NCI-H1436 treated with DMSO at 0.1 percent for 48 hours (cell line): ENCODE measurements around the gene RBPMS2.

ENCODE experiments used
- DNase-seq: peaks from one replicate; lab custom pipeline; 2025; lab: John Stamatoyannopoulos, UW

Gene RBPMS2

GRCh38 chr15:64731012-64731804 is 44.2 kb downstream of the RBPMS2 start:
- DNase-seq = peak; percentile 28

- DNase-seq = no peak
Observed at GRCh38 chr15:64730151-64730550, 45.2 kb downstream of the RBPMS2 start.

- no peak for DNase-seq
Observed at GRCh38 chr15:64720188-64720587, 55.2 kb downstream of the RBPMS2 start.

DNA sequence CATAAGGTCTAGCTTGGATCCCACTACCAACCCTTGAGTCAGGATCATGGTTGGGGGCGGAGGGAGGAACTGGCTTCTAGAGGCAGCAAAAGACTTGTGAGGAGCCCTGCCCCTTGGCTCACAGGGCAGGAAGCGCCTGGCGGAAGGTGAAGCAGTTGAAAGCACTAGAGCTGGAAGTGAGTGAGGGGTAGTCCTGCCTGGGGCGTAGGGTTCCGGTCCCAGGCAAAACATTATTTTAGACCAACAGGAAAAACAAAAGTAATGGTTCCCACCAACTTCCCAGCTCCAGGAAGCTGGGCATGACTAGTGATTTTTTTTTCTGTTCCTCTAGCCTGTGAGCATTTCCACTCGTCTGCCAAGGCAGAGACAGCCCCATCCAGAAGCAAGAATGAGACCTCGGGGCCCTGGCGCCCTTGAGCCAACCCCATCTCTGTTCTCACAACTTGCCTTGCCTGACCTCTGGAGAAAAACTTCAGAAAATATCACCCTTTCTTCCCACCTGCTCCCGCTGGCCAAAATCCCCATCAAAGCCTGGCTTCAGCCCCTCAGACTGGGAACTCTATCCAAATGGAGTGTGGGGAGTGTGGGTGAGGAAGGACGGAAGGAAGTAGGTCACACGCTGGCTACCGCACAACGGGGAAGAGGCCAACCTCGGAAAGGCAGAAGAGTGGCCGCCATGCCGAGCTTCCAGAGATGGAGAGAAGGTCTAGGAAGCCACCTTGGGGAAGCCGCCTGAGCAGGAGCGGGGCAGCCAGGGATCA is 57.5 kb downstream of the RBPMS2 start:
- DNase-seq = no peak

- DNase-seq = no peak
Observed at GRCh38 chr15:64717130-64717529, 58.3 kb downstream of the RBPMS2 start.

DNA sequence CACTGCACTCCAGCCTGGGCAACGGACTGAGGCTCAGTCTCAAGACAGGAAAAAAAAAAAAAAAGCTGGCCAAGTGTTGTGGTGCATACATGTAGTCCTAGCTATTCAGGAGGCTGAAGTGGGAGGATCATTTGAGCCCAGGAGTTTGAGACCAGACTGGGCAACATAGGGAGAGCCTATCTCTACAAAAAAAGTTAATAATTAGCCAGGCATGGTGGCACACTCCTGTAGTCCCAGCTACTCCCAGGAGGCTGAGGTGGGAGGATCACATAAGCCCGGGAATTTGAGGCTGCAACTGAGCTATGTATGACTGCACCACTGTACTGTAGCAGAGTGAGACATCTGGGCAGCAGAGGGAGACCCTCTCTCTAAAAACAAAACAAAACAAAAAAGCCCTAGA is 58.9 kb downstream of the RBPMS2 start:
- no peak for DNase-seq

GRCh38 chr15:64713592-64713991 is 61.8 kb downstream of the RBPMS2 start:
- no peak for DNase-seq

- no peak for DNase-seq
Observed at GRCh38 chr15:64712353-64712752, 63.0 kb downstream of the RBPMS2 start.

GRCh38 chr15:64710676-64711428 is 64.5 kb downstream of the RBPMS2 start:
- no peak for DNase-seq

DNA sequence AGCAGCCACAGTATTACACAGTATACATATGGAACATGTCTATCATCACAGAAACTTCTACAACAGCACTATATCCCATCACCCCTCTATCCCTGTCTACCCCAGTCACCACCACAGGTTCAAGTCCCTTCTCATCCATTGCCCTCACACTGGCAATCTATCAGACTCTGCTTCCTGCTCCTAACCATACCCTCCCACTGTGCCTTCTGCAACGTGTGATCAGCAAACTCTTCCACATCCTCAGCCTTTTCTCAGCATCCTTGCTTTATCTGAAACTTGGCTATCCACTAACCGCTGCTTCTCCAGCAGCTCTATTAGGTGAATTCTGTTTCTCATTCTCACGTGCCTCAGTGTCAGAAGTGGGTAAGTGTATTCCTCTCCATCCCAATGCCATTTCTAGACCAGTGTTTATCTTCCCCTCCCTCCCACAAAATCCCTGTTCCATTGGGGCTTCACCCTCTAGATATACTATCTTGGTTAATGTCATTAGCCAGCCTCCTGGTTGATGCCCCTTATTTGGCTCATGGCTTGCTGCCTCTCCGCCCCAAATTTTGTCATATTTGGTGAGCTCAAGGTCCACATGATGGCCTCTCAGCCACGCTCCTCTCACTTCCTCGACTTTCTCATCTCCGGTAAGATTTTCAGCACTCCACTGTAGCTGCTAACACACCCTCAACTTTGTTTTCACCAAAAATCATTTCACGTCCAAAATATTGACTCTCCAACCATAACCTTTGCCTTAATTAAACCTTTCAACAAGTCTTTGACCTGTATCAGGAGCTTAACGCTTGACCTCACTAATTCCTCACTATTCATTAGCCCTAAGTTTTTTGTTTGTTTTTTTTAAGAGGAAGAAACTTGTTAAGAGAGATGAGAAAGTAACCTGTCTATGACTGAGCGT is 69.1 kb downstream of the RBPMS2 start:
- no peak for DNase-seq

DNA sequence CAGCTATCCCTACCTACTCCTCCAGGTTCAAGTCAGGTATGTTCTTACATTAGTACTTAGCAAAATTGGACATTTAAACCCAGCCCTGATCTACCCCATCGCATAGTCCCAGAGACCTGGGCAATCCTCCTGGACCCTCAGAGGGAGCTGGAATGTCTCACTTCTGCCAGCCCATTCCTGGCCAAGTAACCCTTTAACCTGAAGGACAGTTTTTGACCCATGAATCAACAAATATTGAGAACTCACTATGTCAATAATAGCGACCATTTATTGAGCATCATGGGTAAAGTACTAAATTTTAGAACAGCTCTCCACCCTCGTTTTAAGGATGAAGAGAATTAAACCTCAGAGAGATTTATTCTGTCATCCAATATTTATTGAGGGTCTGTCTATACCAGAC is 70.4 kb downstream of the RBPMS2 start:
- DNase-seq = no peak

DNA sequence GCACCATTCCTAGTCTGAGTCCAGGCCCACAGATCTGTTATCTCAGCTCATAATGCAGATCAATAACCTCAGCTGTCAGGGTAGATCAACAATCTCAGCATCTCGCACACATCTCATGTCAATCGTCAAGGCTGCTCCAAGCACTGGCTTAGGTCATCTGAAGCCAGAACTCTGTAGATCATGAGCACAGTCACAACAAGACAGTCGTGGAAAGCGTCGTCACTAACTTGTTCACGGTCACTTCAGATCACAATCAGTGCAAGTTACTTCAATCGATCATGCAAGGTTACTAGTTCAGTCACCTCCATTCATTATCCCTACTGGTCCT is 71.8 kb downstream of the RBPMS2 start:
- DNase-seq = no peak

- DNase-seq = peak; percentile 64
Observed at GRCh38 chr15:64702816-64703631, 72.4 kb downstream of the RBPMS2 start.

DNA sequence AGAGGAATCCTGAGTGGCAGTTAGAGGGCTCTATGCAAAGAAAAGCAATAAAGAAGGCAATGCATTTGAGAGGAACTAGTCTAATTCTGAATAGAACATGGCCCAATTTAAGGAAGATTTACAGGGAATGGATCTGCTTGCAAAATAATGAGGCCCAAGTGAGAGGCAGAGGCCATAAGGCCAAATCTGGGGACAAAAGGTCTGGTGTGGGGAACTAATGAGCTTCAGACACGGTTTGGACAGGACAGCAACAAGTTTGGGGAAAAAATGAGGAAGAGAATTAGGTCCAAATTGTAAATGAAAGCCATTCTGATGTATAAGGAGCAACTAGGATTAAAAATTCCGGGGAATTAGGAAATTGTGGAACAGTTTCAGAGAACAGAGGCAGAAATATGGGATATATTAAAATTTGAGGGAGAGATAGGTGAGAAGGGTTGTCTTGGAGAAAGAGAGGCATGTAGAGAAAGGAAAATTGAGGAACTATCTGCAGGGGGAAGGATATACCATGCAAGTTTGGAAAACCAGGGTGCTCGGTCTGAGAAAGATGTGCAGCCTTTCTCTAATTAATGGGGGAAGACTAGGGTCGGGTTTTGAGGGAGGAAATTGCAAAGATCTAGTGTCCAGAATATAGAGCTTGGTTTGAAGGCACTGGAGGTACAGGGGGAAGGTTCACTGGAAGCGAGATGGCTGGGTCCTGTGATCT is 73.8 kb downstream of the RBPMS2 start:
- no peak for DNase-seq

DNA sequence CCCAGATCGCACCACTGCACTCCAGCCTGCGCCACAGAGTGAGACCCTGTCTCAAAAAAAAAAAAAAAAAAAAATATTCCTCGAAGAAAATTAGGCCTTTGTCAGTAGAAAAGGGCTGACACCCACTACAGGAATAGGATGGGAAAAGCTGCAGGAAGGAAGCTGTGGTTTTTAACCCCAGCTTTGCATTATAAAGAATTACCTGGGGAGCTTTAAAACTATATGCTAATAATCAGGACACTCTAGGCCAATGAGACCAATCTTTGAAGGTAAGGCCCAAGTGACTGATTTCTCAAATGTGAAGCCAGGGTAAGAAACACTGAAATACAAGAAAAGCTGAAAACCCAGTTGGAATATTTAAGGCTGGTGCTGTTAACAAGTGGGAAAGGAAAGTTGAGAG is 74.3 kb downstream of the RBPMS2 start:
- no peak for DNase-seq

- no peak for DNase-seq
Observed at GRCh38 chr15:64699751-64700388, 75.5 kb downstream of the RBPMS2 start.

GRCh38 chr15:64698823-64699222 is 76.6 kb downstream of the RBPMS2 start:
- DNase-seq = no peak

DNA sequence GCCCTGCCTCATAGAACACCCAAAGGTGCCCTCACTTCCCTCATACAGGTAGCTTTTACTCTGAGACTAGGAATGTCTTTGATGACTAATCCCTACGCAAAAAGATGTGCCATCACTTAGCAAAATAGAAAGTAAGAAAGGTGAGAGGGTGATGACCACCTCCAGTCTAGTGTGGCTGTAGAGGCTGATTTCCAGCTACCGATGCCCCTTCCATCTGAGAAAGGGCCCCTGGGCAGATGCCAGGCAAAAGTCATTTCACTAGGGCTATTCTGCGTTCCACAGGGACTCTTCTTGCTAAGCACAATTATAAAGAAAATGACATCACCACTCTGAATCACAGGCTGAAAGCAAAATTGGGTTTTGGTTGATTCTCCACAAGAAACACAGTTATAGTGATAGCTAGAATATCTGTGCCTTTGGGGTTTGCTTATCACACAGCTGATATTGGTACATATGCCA is 77.4 kb downstream of the RBPMS2 start:
- DNase-seq = no peak

DNA sequence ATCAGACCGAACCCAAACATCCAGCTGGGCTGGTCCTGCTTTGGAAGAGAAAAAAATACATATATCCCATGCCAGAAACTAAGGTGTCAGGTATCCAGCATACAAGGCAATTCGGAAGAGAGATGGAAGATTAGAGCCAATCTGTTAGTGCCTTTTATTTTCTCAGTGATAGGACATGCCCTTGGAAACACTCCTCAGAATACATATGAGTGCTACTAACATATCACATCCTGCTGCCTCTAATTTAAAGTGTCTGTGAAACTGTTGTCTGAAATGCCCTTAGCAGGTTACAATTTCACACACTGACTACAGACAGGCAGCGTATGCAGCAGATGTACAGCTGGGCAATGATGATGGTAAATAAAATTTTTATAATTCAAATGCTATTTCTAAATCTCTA is 78.9 kb downstream of the RBPMS2 start:
- DNase-seq = no peak

DNA sequence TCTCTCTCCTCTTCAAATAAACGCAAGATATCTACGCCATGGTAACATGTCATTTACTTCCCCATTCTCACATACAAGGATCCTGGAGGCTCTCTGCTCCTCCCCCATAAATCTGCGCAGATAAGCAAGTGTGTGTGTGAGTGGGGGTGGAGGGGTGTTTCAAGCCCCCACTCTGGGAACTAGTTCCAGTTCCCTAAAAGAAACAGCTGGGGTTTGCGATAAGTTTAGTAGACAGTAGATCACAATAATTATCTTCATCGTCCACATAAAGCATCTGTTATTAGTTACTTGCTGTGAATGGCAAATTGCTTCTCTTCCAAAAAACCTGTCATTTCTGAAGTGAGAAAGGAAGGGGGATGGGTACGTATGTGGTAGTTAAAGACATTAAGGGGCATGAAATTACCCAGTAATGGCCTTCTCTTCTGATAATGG is 79.8 kb downstream of the RBPMS2 start:
- DNase-seq = no peak
